Ishikawa (cell line): ENCODE results near the gene LYRM4.

Experiments
- CEBPB ChIP-seq: IDR thresholded peaks from 2 replicates; pipeline ENCODE4 v1.6.1; 2012
- CREB1 ChIP-seq: IDR thresholded peaks from 2 replicates; pipeline ENCODE4 v1.6.1; 2012; ENCODE audit warnings: low read depth
- EGR1 ChIP-seq: IDR thresholded peaks from 2 replicates; pipeline ENCODE4 v1.6.1; 2012
- EP300 ChIP-seq: IDR thresholded peaks from 2 replicates; pipeline ENCODE4 v1.6.1; 2012; ENCODE audit warnings: borderline replicate concordance
- FOXM1 ChIP-seq: IDR thresholded peaks from 2 replicates; pipeline ENCODE4 v1.6.1; 2012; ENCODE audit warnings: low read depth, borderline replicate concordance
- NFIC ChIP-seq: IDR thresholded peaks from 2 replicates; pipeline ENCODE4 v1.6.1; 2012
- RAD21 ChIP-seq: IDR thresholded peaks from 2 replicates; pipeline ENCODE4 v1.6.1; 2012; ENCODE audit warnings: low read depth
- TAF1 ChIP-seq: IDR thresholded peaks from 2 replicates; pipeline ENCODE4 v1.6.1; 2012; ENCODE audit warnings: low read depth, mild to moderate bottlenecking
- TCF12 ChIP-seq: IDR thresholded peaks from 2 replicates; pipeline ENCODE4 v1.6.1; 2012; ENCODE audit warnings: low read depth
- TEAD4 ChIP-seq: IDR thresholded peaks from 2 replicates; pipeline ENCODE4 v1.6.1; 2012
- YY1 ChIP-seq: IDR thresholded peaks from 2 replicates; pipeline ENCODE4 v1.6.1; 2012; ENCODE audit warnings: low read depth
- ZBTB7A ChIP-seq: IDR thresholded peaks from 2 replicates; pipeline ENCODE4 v1.6.1; 2012; ENCODE audit warnings: low read depth
- TF ChIP-seq, protein P1 (sequence below): IDR thresholded peaks from 2 replicates; pipeline ENCODE4 v1.6.1; 2012
- TF ChIP-seq, protein P2 (sequence below): IDR thresholded peaks from 2 replicates; pipeline ENCODE4 v1.6.1; 2012; ENCODE audit warnings: low read depth, mild to moderate bottlenecking
- TF ChIP-seq, protein P3 (sequence below): IDR thresholded peaks from 2 replicates; pipeline ENCODE4 v1.6.1; 2012

Gene LYRM4

GRCh38 chr6:5204376-5204775 lies 56.4 kb downstream of the LYRM4 start:
- TF ChIP-seq ZBTB7A = no peak
- no peak for TF ChIP-seq YY1
- no peak for TF ChIP-seq NFIC
- TF ChIP-seq, protein P1, sequence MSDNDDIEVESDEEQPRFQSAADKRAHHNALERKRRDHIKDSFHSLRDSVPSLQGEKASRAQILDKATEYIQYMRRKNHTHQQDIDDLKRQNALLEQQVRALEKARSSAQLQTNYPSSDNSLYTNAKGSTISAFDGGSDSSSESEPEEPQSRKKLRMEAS = no peak
- no peak for TF ChIP-seq FOXM1
- TF ChIP-seq TAF1 = no peak
- no peak for TF ChIP-seq TCF12
- TF ChIP-seq, protein P2, sequence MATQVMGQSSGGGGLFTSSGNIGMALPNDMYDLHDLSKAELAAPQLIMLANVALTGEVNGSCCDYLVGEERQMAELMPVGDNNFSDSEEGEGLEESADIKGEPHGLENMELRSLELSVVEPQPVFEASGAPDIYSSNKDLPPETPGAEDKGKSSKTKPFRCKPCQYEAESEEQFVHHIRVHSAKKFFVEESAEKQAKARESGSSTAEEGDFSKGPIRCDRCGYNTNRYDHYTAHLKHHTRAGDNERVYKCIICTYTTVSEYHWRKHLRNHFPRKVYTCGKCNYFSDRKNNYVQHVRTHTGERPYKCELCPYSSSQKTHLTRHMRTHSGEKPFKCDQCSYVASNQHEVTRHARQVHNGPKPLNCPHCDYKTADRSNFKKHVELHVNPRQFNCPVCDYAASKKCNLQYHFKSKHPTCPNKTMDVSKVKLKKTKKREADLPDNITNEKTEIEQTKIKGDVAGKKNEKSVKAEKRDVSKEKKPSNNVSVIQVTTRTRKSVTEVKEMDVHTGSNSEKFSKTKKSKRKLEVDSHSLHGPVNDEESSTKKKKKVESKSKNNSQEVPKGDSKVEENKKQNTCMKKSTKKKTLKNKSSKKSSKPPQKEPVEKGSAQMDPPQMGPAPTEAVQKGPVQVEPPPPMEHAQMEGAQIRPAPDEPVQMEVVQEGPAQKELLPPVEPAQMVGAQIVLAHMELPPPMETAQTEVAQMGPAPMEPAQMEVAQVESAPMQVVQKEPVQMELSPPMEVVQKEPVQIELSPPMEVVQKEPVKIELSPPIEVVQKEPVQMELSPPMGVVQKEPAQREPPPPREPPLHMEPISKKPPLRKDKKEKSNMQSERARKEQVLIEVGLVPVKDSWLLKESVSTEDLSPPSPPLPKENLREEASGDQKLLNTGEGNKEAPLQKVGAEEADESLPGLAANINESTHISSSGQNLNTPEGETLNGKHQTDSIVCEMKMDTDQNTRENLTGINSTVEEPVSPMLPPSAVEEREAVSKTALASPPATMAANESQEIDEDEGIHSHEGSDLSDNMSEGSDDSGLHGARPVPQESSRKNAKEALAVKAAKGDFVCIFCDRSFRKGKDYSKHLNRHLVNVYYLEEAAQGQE = no peak
- no peak for TF ChIP-seq EP300
- no peak for TF ChIP-seq RAD21
- TF ChIP-seq EGR1 = no peak

- TF ChIP-seq CREB1 (no peak), CEBPB (no peak), TEAD4 (no peak), NFIC (no peak), TCF12 (no peak), ZBTB7A (no peak), YY1 (no peak), FOXM1 (no peak), RAD21 (no peak), EP300 (no peak), EGR1 (no peak)
- TF ChIP-seq, protein P1 = no peak
- TF ChIP-seq, protein P2 = no peak
- TF ChIP-seq, protein P3, sequence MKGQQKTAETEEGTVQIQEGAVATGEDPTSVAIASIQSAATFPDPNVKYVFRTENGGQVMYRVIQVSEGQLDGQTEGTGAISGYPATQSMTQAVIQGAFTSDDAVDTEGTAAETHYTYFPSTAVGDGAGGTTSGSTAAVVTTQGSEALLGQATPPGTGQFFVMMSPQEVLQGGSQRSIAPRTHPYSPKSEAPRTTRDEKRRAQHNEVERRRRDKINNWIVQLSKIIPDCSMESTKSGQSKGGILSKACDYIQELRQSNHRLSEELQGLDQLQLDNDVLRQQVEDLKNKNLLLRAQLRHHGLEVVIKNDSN = no peak
Observed at GRCh38 chr6:5203546-5203945, 57.2 kb downstream of the LYRM4 start.

- TF ChIP-seq, protein P1 = no peak
- TF ChIP-seq, protein P2 = no peak
- TF ChIP-seq FOXM1 (no peak), ZBTB7A (no peak), YY1 (no peak), TEAD4 (no peak), RAD21 (no peak), EGR1 (no peak), NFIC (no peak), TAF1 (no peak), TCF12 (no peak), EP300 (no peak), CEBPB (no peak), CREB1 (no peak)
- TF ChIP-seq, protein P3 = no peak
Observed at GRCh38 chr6:5202941-5203340, 57.8 kb downstream of the LYRM4 start.

- TF ChIP-seq TCF12 = no peak
Observed at GRCh38 chr6:5202206-5202605, 58.5 kb downstream of the LYRM4 start.

GRCh38 chr6:5201271-5201670 lies 59.5 kb downstream of the LYRM4 start:
- TF ChIP-seq CEBPB (no peak), NFIC (no peak), TCF12 (no peak), FOXM1 (no peak), EP300 (no peak), ZBTB7A (no peak), TAF1 (no peak), RAD21 (no peak), EGR1 (no peak)
- TF ChIP-seq, protein P2 = no peak
